Measurements from ENCODE around the gene AFP. TPM values are rescaled to one million over a fixed set of nuclear protein-coding genes. Genes with fewer than 3 reads are reported as not detected.

Gene AFP
- total and polyA plus RNA-seq, 2 of the 13 experiments (the other 11 are each of a cell fraction or from before 2014, with no cell fraction given) = 9,434 to 13,105 TPM

GRCh38 chr4:73411731-73412414, 24.1 kb upstream of the AFP start:
- DNase-seq (ENCODE audit: low spot score) (no peak), ATAC-seq (peak; percentile 28), FAIRE-seq (no peak)
- Histone ChIP-seq H4K20me1 (ENCODE audit: insufficient read depth, low read length) (peaks cover 11% of the 10 kb centered on the region), H3K9ac (ENCODE audit: insufficient read depth, low read depth, low read length) (peak overlapping the region; percentile 92), H2AFZ (ENCODE audit: low read length) (no peak overlapping the region), H3K4me1 (ENCODE audit: insufficient read depth, low read length) (peaks cover 82% of the 10 kb centered on the region), H3K9me3 (ENCODE audit: low read length) (no peaks in the 10 kb centered on the region), H3K27me3 (ENCODE audit: control insufficient read depth in 1 of 2, insufficient read depth in 2 of 2, low read length in 2 of 2) (no peaks in the 10 kb centered on the region), H3K4me2 (ENCODE audit: low read depth, low read length) (peak overlapping the region; percentile 77), H3K4me3 (replicated peaks in 1 of 3; ENCODE audit: insufficient read depth in 1 of 3, low read depth in 2 of 3, low read length in 3 of 3) (peak overlapping the region; percentile 24 to 86 (median 71); a peak in 5 of 6 replicates), H3K27ac (ENCODE audit: extremely low read length, insufficient read depth, low read length) (peak overlapping the region; percentile 89), H3K79me2 (ENCODE audit: insufficient read depth, low read length) (peaks cover 79% of the 10 kb centered on the region), H3K36me3 (replicated peaks in 1 of 2; ENCODE audit: control insufficient read depth in 1 of 2, insufficient read depth in 2 of 2, low read length in 2 of 2) (peaks cover 5 to 54% of the 10 kb centered on the region in 2 experiments)
- intact Hi-C loops (cut with micrococcal nuclease; ENCODE audit: unreplicated experiment) = no loop called here
- 27% methylated on average over 6 of the region's 8 CpGs for WGBS (ENCODE audit: low lambda C conversion rate)
- no TSS peak for BruUV-seq (replicated peaks)
- CTCF ChIA-PET (ENCODE audit: low intra/inter-chr PET ratio, low total read pairs) = no interaction called here
- in situ Hi-C loops (cut with HindIII; ENCODE audit: extremely low pct_ligation_motif_present, low pct_unique_long_range_greater_than_20kb) = no loop called here
- POLR2A ChIA-PET = interaction anchor here (0.8 to 2.9 kb wide), 8 partner anchors 9 to 70 kb away, joined by 3 to 15 read pairs (median 4); no protein-coding TSS in a partner anchor
- peak; percentile 5; the same call in 1 of the 2 replicates for TF ChIP-seq RXRB (CRISPR knock-in tag; IDR thresholded peaks at IDR 0.05; ENCODE audit: borderline replicate concordance)
- TF ChIP-seq HOXA5 (CRISPR knock-in tag; IDR thresholded peaks at IDR 0.05) = peak; percentile 29; the same call in 1 of the 2 replicates
- peak; percentile 55; the same call in 1 of the 2 replicates for TF ChIP-seq E2F1 (CRISPR knock-in tag; IDR thresholded peaks at IDR 0.05)
- TF ChIP-seq NCOA1 (CRISPR knock-in tag; IDR thresholded peaks at IDR 0.05) = 0 out of 2 replicates have a peak, but pooled peaks have one; percentile 30
- no peak for TF ChIP-seq PCBP2 (optimal IDR thresholded peaks at IDR 0.05; ENCODE audit: low read depth, low read length, poor library complexity, severe bottlenecking)
- peak; percentile 94 for TF ChIP-seq AFF4 (CRISPR knock-in tag; IDR thresholded peaks at IDR 0.05)
- no peak for TF ChIP-seq ZNF230 (CRISPR knock-in tag; IDR thresholded peaks at IDR 0.05)
- TF ChIP-seq ZBTB26 (CRISPR knock-in tag; IDR thresholded peaks at IDR 0.05; ENCODE audit: borderline replicate concordance) = no peak
- TF ChIP-seq SNAPC2 (CRISPR knock-in tag; IDR thresholded peaks at IDR 0.05) = peak; percentile 22; the same call in 1 of the 2 replicates
- 0 out of 2 replicates have a peak, but pooled peaks have one; percentile 21 for TF ChIP-seq HOXA9 (CRISPR knock-in tag; IDR thresholded peaks at IDR 0.05; ENCODE audit: borderline replicate concordance)
- no peak for TF ChIP-seq ZNF672 (CRISPR knock-in tag; IDR thresholded peaks at IDR 0.05)
- peak; percentile 26 for TF ChIP-seq DBP (CRISPR knock-in tag; IDR thresholded peaks at IDR 0.05; ENCODE audit: not compliant biosample characterization)
- 0 out of 2 replicates have a peak, but pooled peaks have one; percentile 40 for TF ChIP-seq TEF (CRISPR knock-in tag; IDR thresholded peaks at IDR 0.05)
